ENCODE results near the gene UNC119B. TPM values are rescaled to one million over a fixed set of nuclear protein-coding genes. Genes with fewer than 3 reads are reported as not detected.
A peak's percentile ranks its signal among the peaks of the same experiment; 100 is the strongest.

Gene UNC119B
- total RNA-seq, 1 donor from 2014 or later = 12.9 TPM

DNA sequence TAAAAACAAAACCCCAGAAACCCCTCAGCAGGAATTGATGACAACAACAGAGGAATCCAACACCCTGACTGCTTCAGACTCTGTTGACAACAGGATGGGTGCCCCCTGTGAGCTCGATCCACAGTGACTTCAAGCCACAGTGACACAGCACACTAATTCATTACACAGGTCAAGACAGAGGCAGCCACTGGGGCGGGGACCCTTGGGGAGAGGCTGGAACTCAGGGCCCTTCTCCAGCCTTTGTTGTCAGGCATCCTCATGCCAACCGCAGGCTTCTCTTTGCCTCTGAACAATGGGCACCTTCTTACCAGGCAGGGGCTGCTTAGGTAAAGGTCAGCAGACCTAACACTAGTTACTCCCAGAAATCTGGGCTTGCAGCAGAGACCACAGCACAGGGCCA lies 53.0 kb downstream of the UNC119B start:
- H3K36me3 ChIP-seq (ENCODE audit: control insufficient read depth, insufficient read depth, low read length) = peaks cover 17% of the 10 kb centered on the region
- TF ChIP-seq, protein P1, sequence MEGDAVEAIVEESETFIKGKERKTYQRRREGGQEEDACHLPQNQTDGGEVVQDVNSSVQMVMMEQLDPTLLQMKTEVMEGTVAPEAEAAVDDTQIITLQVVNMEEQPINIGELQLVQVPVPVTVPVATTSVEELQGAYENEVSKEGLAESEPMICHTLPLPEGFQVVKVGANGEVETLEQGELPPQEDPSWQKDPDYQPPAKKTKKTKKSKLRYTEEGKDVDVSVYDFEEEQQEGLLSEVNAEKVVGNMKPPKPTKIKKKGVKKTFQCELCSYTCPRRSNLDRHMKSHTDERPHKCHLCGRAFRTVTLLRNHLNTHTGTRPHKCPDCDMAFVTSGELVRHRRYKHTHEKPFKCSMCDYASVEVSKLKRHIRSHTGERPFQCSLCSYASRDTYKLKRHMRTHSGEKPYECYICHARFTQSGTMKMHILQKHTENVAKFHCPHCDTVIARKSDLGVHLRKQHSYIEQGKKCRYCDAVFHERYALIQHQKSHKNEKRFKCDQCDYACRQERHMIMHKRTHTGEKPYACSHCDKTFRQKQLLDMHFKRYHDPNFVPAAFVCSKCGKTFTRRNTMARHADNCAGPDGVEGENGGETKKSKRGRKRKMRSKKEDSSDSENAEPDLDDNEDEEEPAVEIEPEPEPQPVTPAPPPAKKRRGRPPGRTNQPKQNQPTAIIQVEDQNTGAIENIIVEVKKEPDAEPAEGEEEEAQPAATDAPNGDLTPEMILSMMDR (IDR thresholded peaks at IDR 0.05; ENCODE audit: insufficient read depth, low read length, severe bottlenecking) = no peak
- no peak overlapping the region for H3K4me3 ChIP-seq (ENCODE audit: low read depth, low read length)
- DNase-seq (ENCODE audit: low read depth) (no peak), FAIRE-seq (no peak)
- H3K27me3 ChIP-seq (ENCODE audit: control insufficient read depth, insufficient read depth, low read length) = no peaks in the 10 kb centered on the region

DNA sequence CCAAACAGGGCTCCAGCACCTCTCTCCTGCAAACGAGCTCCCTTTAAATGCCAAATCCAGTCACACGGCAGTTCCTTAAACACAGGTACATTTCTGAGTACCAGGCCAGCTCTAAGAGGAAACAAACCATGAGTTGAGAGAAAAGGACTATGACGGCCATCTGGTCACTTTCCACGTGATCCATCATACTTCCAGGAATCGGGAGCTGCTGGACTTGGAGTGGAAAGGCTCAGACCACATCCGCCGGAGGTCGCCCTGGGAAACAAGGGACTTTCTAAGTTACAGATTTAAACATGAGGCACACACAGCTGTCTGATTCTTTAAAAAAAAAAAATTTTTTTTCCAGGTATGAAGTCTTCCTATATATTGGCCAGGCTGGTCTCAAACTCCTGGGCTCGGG lies 54.6 kb downstream of the UNC119B start:
- TF ChIP-seq, protein P1 (IDR thresholded peaks at IDR 0.05; ENCODE audit: insufficient read depth, low read length, severe bottlenecking) = no peak
- H3K4me3 ChIP-seq (ENCODE audit: low read depth, low read length) = no peak overlapping the region
- no peak for FAIRE-seq
- H3K36me3 ChIP-seq (ENCODE audit: control insufficient read depth, insufficient read depth, low read length) = peaks cover 22% of the 10 kb centered on the region
- no peak for DNase-seq (ENCODE audit: low read depth)
- no peaks in the 10 kb centered on the region for H3K27me3 ChIP-seq (ENCODE audit: control insufficient read depth, insufficient read depth, low read length)

DNA sequence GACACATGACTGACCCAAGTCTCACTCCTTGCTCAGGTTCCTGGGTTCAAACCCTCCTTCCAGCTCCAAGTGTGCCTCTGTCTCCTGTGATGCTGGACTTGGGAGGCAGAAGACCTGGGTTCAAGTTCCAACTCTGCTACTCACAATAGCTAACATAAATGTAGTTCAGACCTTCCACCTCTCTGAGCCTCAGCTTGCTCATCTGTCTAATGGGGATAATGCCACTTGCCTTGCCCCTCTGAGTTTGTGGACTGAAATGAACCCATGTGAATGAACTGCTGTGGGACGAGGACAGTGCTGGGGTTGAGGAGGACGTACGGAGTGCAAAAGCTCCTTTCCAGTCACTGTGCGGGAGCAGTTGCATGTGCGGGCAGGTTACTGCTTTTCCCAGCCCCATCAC lies 56.3 kb downstream of the UNC119B start:
- Histone ChIP-seq H3K27me3 (ENCODE audit: control insufficient read depth, insufficient read depth, low read length) (no peaks in the 10 kb centered on the region), H3K4me3 (ENCODE audit: low read depth, low read length) (no peak overlapping the region), H3K36me3 (ENCODE audit: control insufficient read depth, insufficient read depth, low read length) (peaks cover 27% of the 10 kb centered on the region)
- no peak for DNase-seq (ENCODE audit: low read depth)
- TF ChIP-seq, protein P1 (IDR thresholded peaks at IDR 0.05; ENCODE audit: insufficient read depth, low read length, severe bottlenecking) = no peak
- peak; percentile 50 for FAIRE-seq

DNA sequence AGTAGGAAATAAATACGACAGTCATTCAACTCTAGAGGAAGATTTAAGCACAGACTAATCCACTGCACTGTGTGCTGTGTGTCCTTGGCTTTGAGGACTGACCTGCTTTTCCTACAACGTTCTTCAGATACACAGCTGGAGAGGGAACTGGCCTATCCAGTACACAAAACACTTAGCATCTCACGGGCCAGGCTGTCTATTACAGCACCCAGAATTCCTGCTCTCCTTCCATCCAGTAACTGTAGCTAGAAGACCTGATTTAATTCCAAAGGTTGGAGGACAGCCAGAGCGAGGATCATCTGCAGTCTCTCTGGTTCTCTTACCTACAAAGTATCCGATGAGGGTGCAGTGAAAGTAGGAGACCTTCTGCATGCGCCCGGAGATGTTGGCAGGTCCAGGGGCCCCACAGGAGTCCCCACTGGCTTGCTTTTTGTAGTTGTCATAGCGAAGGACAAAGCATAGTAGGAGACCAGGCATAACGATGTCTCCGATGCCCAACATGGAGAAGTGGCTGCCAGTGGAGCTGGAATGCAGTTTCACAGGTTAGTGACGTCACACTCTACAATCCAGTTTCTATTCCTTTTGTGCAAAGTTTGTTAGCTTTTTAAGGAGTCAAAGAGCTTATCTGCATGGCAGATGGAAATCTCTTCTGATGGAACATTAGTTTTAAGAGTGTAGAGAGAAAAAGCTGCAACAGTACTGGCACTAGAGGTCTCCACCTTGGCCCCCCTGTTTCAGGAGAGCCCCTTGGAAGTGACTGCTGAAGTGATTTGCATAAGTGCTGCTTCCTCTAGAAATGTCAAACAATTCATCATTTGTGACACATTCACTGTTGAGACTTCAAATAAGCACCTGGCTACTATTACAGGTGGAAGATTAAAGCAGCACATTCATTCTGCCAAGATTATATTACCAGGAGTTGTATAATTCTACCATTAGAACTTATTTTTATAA lies 57.1 kb downstream of the UNC119B start:
- FAIRE-seq (peak; percentile 36), DNase-seq (ENCODE audit: low read depth) (peak; percentile 10)
- H3K36me3 ChIP-seq (ENCODE audit: control insufficient read depth, insufficient read depth, low read length) = peaks cover 29% of the 10 kb centered on the region

DNA sequence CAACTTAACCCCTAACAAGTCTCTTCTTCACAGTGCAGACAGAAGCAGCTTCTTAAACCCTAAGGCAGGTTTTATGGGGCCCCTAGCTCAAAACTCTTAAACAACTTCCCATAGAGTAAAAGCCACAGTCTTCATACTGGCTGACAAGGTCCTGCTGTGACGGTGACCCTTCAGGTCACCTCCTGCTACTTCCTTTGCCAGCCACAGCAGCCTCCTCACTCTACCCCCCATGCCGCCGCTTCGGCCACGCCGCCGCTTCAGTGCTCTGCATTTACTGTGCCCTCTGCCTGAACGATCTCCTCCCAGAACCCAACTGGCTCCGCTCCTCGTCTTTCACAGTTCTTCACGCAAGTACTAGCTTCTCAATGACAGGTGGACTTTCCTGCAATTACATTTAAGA lies 60.8 kb downstream of the UNC119B start:
- TF ChIP-seq, protein P1 (IDR thresholded peaks at IDR 0.05; ENCODE audit: insufficient read depth, low read length, severe bottlenecking) = no peak
- Histone ChIP-seq H3K36me3 (ENCODE audit: control insufficient read depth, insufficient read depth, low read length) (peaks cover 26% of the 10 kb centered on the region), H3K4me3 (ENCODE audit: low read depth, low read length) (no peak overlapping the region), H3K27me3 (ENCODE audit: control insufficient read depth, insufficient read depth, low read length) (no peaks in the 10 kb centered on the region)
- no peak for FAIRE-seq
- DNase-seq (ENCODE audit: low read depth) = no peak

More for the DNA sequence above, 57.1 kb downstream of the UNC119B start:
- H3K27me3 ChIP-seq (ENCODE audit: control insufficient read depth, insufficient read depth, low read length) = no peaks in the 10 kb centered on the region
- TF ChIP-seq, protein P1 (IDR thresholded peaks at IDR 0.05; ENCODE audit: insufficient read depth, low read length, severe bottlenecking) = no peak
- no peak overlapping the region for H3K4me3 ChIP-seq (ENCODE audit: low read depth, low read length)

Other genes with a start within 250 kb of the UNC119B start
- 325 and 349 TPM in 2 replicates for gene SRSF9, start 240.7 kb upstream of the UNC119B start, total RNA-seq
- gene DYNLL1, start 214.3 kb upstream of the UNC119B start, total RNA-seq = 268 and 325 TPM in 2 replicates
- 32.9 and 38.9 TPM in 2 replicates for gene COQ5, start 181.3 kb upstream of the UNC119B start, total RNA-seq
- gene RNF10, start 176.1 kb upstream of the UNC119B start, total RNA-seq = 138 and 157 TPM in 2 replicates
- 26.3 and 33.2 TPM in 2 replicates for gene POP5, start 129.1 kb upstream of the UNC119B start, total RNA-seq
- not detected in 2 replicates for gene CABP1, start 69.8 kb upstream of the UNC119B start, total RNA-seq
- gene MLEC, start 23.3 kb upstream of the UNC119B start, total RNA-seq = 60.3 and 61.9 TPM in 2 replicates
- gene ACADS, start 15.4 kb downstream of the UNC119B start, total RNA-seq = 7.4 and 8.2 TPM in 2 replicates
- 4.2 and 8.7 TPM in 2 replicates for gene SPPL3, start 193.9 kb downstream of the UNC119B start, total RNA-seq

Measured in bronchial epithelial cell (primary cell).